ENCODE results near the gene BROX. TPM values are rescaled to one million over a fixed set of nuclear protein-coding genes. Genes with fewer than 3 reads are reported as not detected.
"Not testable (repeated sequence)": the region's sequence is repeated elsewhere in the genome, so short reads cannot be mapped to it uniquely, and the experiment has no call there.

Gene BROX
- total RNA-seq, 1 donor from 2014 or later, result 44.2 TPM

GRCh38 chr1:222734740-222735139, 22.4 kb downstream of the BROX start:
- H3K36me3 ChIP-seq, result peaks cover 60% of the 10 kb centered on the region
- no peak for DNase-seq
- no peaks in the 10 kb centered on the region for H3K27me3 ChIP-seq
- TF ChIP-seq, protein P1, sequence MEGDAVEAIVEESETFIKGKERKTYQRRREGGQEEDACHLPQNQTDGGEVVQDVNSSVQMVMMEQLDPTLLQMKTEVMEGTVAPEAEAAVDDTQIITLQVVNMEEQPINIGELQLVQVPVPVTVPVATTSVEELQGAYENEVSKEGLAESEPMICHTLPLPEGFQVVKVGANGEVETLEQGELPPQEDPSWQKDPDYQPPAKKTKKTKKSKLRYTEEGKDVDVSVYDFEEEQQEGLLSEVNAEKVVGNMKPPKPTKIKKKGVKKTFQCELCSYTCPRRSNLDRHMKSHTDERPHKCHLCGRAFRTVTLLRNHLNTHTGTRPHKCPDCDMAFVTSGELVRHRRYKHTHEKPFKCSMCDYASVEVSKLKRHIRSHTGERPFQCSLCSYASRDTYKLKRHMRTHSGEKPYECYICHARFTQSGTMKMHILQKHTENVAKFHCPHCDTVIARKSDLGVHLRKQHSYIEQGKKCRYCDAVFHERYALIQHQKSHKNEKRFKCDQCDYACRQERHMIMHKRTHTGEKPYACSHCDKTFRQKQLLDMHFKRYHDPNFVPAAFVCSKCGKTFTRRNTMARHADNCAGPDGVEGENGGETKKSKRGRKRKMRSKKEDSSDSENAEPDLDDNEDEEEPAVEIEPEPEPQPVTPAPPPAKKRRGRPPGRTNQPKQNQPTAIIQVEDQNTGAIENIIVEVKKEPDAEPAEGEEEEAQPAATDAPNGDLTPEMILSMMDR (IDR thresholded peaks at IDR 0.05), result no peak
- no peak for ATAC-seq
- intact Hi-C loops (cut with DNase I), result no loop called here
- H3K4me3 ChIP-seq, result no peak overlapping the region
- H3K4me1 ChIP-seq, result no peaks in the 10 kb centered on the region
- no peaks in the 10 kb centered on the region for H3K9me3 ChIP-seq
- H3K27ac ChIP-seq, result no peak overlapping the region

- Histone ChIP-seq H3K36me3 (peaks cover 43% of the 10 kb centered on the region), H3K4me3 (no peak overlapping the region), H3K4me1 (no peaks in the 10 kb centered on the region), H3K9me3 (no peaks in the 10 kb centered on the region), H3K27me3 (no peaks in the 10 kb centered on the region), H3K27ac (no peak overlapping the region)
- no peak for DNase-seq
- no peak for ATAC-seq
- TF ChIP-seq, protein P1 (IDR thresholded peaks at IDR 0.05), result no peak
- intact Hi-C loops (cut with DNase I), result no loop called here
These were observed 24.1 kb downstream of the BROX start for GRCh38 chr1:222736470-222736869.

DNA sequence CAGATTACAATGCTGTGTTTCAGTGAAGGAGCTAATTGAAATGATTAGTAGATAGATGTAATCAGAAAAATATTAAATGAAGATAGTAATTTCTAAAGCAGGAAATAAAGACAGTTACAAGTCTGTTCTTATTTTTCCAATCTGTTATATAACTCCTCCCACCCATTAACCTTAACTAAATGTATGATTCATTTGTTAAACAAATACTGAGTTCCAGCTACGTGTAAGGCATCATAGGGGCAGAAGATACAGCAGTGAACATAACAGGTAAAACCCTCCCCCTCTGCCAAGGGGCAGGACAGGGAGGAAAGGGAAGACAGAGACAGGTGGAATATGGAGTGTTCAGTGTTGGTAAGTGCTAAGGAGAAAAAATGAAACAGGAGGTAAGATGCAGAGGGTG, 24.6 kb downstream of the BROX start, which contains the start of gene FAM177B:
TSS of gene FAM177B (plus strand) at position 231 of the 400 bp plus-strand sequence. CDS start 9,344 bp downstream, outside the sequence.
- Histone ChIP-seq H3K9me3 (no peaks in the 10 kb centered on the region), H3K27me3 (no peaks in the 10 kb centered on the region), H3K27ac (no peak within 1 kb of the TSS), H3K4me1 (no peaks in the 10 kb centered on the region), H3K36me3 (peaks cover 38% of the 10 kb centered on the region), H3K4me3 (no peak within 1 kb of the TSS)
- intact Hi-C loops (cut with DNase I), result no loop called here
- DNase-seq (no peak), ATAC-seq (no peak)
- TF ChIP-seq, protein P1 (IDR thresholded peaks at IDR 0.05), result no peak

- H3K4me1 ChIP-seq, result no peaks in the 10 kb centered on the region
- no peaks in the 10 kb centered on the region for H3K9me3 ChIP-seq
- TF ChIP-seq, protein P1 (IDR thresholded peaks at IDR 0.05), result no peak
- no peaks in the 10 kb centered on the region for H3K27me3 ChIP-seq
- H3K36me3 ChIP-seq, result peaks cover 13% of the 10 kb centered on the region
- DNase-seq (no peak), ATAC-seq (no peak)
- no peak overlapping the region for H3K4me3 ChIP-seq
- no peak overlapping the region for H3K27ac ChIP-seq
- intact Hi-C loops (cut with DNase I), result no loop called here
These were observed 27.1 kb downstream of the BROX start for GRCh38 chr1:222739465-222739864.

- H3K27me3 ChIP-seq, result no peaks in the 10 kb centered on the region
- intact Hi-C loops (cut with DNase I), result loop anchor here (5.0 kb wide), 1 partner anchor 342 kb away; no protein-coding TSS in a partner anchor
- TF ChIP-seq, protein P1 (IDR thresholded peaks at IDR 0.05), result no peak
- no peaks in the 10 kb centered on the region for H3K9me3 ChIP-seq
- H3K36me3 ChIP-seq, result peaks cover 8% of the 10 kb centered on the region
- H3K4me1 ChIP-seq, result no peaks in the 10 kb centered on the region
- ATAC-seq (no peak), DNase-seq (no peak)
- H3K27ac ChIP-seq, result no peak overlapping the region
- no peak overlapping the region for H3K4me3 ChIP-seq
These were observed 27.6 kb downstream of the BROX start for GRCh38 chr1:222739929-222740328.

GRCh38 chr1:222741630-222742457, 29.5 kb downstream of the BROX start:
- H3K27ac ChIP-seq, H3K27me3 ChIP-seq, H3K4me3 ChIP-seq, H3K36me3 ChIP-seq, DNase-seq, H3K9me3 ChIP-seq, H3K4me1 ChIP-seq, ATAC-seq: not testable (repeated sequence)
- intact Hi-C loops (cut with DNase I), result loop anchor here (5.0 kb wide), 1 partner anchor 340 kb away; no protein-coding TSS in a partner anchor
